HG02973 (cell line): ENCODE measurements around the gene TK1.
A peak's percentile ranks its signal among the peaks of the same experiment; 100 is the strongest.

Source experiments
- ATAC-seq: cut with Tn5 transposase; IDR thresholded peaks from one replicate; pipeline ENCODE4 v1.9.1; 2021; ENCODE audit warnings: moderate library complexity; ENCODE audit not compliant: unreplicated experiment

The TK1 gene

DNA sequence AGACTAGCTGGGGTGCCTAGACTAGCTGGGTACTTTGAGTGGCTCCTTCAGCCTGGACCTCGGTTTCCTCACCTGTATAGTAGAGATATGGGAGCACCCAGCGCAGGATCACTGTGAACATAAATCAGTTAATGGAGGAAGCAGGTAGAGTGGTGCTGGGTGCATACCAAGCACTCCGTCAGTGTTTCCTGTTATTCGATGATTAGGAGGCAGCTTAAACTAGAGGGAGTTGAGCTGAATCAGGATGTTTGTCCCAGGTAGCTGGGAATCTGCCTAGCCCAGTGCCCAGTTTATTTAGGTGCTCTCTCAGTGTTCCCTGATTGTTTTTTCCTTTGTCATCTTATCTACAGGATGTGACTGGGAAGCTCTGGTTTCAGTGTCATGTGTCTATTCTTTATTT is 36.2 kb upstream of the TK1 start:
- no peak for ATAC-seq

DNA sequence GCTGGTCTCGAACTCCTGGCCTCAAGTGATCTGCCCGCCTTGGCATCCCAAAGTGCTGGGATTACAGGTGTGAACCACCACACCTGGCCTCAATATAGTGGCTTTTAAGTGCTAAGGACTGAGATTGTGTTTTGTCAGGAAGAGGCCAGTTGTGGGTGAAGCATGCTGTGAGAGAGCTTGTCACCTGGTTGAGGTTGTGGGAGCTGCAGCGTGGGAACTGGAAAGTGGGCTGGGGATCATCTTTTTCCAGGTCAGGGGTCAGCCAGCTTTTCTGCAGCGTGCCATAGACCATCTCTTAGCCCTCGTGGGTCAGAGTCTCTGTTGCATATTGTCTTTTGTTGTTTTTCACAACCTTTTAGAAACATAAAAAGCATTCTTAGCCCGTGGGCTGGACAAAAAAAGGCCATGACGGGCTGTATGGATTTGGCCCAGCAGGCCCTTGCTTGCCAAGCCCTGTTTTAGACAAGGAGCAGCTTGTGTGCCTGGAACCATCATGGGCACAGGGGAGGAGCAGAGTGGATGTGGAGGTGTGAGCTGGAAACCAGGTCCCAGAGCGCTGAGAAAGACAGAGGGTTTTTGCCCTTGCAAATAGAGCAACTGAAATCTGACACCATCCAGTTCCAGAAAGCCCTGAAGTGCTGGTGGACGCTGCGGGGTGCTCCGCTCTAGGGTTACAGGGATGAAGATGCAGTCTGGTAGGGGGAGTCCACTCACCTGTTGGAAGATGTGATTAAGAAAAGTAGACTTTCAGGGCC is 32.7 kb upstream of the TK1 start:
- ATAC-seq, result no peak

DNA sequence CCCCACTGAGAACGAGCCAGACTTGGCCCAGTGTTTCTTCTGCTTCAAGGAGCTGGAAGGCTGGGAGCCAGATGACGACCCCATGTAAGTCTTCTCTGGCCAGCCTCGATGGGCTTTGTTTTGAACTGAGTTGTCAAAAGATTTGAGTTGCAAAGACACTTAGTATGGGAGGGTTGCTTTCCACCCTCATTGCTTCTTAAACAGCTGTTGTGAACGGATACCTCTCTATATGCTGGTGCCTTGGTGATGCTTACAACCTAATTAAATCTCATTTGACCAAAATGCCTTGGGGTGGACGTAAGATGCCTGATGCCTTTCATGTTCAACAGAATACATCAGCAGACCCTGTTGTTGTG is 27.8 kb upstream of the TK1 start:
- ATAC-seq, result no peak

DNA sequence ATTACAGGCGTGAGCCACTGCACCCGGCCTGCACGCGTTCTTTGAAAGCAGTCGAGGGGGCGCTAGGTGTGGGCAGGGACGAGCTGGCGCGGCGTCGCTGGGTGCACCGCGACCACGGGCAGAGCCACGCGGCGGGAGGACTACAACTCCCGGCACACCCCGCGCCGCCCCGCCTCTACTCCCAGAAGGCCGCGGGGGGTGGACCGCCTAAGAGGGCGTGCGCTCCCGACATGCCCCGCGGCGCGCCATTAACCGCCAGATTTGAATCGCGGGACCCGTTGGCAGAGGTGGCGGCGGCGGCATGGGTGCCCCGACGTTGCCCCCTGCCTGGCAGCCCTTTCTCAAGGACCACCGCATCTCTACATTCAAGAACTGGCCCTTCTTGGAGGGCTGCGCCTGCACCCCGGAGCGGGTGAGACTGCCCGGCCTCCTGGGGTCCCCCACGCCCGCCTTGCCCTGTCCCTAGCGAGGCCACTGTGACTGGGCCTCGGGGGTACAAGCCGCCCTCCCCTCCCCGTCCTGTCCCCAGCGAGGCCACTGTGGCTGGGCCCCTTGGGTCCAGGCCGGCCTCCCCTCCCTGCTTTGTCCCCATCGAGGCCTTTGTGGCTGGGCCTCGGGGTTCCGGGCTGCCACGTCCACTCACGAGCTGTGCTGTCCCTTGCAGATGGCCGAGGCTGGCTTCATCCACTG is 27.3 kb upstream of the TK1 start, which contains the start of gene BIRC5:
Gene BIRC5, plus strand, starts transcription at position 238 of the 690 bp plus-strand sequence. Its CDS starts 64 bp downstream, at position 302.
- peak; percentile 87 for ATAC-seq

DNA sequence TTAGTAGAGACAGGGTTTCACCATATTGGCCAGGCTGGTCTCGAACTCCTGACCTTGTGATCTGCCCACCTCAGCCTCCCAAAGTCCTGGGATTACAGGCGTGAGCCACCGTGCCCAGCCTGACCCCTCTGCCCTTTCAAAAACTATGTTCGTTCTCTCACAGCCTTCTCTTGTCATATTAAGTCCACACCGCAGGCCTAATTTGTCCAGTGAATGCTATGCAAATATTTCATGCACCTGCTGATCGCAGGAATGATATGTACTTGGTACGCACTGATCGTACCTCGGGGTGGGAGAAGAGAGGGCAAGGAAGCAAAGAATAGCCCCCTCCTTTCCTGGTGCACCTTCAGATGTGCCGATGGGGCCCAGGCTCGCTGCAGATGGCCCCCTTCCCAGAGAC is 24.2 kb upstream of the TK1 start:
- ATAC-seq, result no peak

DNA sequence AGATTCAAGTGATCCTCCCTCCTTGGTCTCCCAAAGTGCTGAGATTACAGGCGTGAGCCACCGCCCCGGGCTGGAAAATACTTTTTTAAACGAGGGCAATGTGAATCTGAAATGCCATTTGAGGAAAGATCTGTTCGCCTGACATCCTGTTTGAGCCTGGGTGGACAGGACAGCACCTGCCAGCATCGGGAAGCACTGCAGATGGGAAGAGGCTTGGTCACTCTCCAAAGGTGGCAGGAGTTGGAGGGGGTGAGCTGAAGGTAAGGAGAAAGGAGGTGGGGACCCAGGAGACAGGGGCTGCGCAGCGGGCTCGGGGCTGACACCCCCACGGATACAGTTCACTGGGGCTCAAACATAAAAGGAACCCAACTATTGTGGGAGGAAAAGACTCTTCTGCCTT is 23.3 kb upstream of the TK1 start:
- ATAC-seq, result no peak

DNA sequence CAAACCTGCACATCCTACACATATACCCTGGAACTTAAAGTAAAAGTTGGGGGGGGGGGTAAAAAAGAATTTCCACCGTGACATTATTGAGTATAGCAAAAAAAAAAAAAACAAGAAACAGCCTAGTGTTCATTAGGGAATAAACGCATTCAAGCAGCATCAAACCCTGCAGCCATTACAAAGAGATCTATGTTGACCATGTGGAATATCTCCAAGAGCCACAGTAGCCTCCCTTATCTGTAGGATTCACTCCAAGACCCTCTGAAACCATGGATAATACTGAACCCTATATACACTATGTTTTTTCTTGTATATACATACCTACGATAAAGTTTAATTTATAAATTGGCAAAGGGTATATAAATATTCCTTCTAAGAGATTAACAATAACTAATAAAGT is 21.6 kb upstream of the TK1 start:
- ATAC-seq, result no peak

DNA sequence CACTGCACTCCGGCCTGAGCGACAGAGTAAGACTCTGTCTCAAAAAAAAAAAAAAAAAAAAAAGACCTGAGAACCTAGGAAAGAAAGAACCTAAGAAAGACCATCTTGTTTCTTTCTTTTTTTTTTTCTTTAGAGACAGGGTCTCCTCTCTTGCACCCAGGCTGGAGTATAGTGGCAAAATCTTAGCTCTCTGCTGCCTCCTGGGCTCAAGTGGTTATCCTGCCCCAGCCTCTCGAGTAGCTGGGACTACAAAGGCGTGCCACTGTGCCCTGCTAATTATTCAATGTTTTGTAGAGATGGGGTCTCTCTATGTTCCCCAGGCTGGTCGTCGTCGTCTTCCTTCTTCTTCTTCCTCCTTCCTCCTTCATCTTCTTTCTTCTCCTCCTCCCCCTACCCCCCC is 19.4 kb upstream of the TK1 start:
- ATAC-seq, result no peak

DNA sequence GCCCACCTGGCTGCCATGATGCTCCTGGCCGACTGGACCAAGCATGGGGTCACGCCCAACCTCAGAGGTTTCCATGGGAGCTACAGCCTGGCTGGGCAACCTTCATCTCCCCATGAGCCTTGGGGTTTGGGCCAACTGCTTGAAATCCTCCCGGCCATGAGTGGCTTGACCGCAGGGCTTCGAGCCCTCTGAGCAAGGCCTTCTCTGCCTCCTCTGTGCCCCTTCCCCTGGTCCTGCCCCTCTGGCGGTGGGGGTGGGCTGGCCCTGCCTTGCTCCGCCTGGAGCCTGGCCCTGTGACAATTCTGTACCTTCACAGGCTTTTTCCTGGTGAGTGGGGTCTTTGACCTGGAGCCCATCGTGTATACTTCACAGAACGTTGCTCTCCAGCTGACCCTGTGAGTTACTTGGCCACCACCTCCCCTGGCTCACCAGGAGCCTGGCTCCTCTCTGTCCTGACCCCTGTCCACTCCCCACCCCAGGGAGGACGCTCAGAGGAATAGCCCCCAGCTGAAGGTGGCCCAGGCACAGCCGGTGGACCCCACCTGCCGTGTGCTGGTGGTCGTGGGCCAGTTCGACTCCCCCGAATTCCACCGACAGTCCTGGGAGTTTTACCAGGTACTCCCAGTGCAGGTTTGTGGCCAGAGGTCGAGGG is 18.4 kb upstream of the TK1 start:
- ATAC-seq, result no peak

DNA sequence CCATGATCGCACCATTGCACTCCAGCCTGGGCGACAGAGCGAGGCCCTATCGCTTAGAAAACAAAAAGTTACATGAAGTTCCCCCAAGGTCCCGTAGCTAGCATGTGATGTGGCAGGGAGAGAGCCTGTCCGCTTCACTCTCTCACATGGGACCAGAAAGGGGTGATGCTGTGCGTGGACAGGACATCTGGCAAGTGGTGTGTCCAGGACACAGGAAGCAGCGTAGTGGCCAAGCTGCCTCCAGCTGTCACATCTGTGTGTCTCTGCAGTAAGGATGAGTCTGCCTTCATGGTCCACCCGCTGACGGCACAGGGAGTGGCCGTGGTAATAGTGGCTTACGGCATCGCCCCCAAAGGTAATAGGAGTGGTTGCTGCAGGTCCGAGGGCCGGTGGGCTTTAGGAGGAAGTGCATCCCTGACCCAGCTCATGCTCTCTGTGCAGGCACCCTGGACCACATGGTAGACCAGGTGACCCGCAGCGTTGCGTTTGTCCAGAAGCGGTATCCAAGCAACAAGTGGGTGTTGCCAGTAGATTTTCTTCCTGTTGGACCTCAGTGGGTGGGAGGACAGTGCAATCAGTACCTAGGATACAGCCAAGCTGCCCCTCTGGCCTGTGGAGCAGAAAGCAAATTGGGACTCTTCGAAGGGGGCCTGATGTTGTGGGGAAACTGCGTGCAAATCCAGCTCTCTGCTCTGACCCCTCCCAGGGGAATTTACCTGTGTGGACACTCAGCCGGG is 17.7 kb upstream of the TK1 start:
- ATAC-seq, result no peak

DNA sequence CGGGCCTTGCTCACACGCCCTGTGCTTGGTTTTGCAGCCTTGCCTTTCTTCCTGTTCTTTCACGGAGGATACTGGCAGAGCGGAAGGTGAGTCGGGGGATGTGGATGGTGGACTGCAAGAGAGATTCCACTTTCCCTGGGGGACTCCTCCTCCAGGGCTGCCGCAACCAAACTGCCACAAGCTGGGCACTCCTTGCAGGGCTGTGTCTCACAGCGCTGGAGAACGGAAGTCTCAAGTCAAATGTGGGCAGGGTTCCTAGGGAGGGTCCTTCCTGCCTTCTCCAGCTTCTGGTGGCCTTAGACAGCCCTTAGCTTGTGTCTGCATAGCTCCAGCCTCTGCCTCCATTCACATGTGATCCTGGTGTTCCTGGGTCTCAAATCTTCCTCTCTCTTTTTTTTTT is 15.8 kb upstream of the TK1 start:
- ATAC-seq, result no peak

DNA sequence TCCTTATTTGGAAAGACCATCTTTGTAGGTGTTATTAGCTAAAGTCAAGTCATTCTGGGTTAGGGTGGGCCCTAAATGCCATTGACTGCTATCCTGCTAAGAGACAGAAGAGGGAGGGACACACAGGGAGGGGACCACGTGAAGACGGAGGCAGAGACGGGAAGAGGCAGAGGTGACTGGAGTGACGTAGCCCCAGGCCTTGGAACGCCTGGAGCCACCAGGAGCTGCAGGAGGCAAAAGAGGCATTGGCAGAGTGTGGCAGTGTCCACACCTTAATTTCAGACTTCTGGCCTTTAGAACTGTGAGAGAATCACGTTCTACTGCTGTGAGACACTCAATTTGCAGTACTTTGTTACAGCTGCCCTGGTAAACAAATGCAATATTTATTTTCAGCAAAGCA is 13.6 kb upstream of the TK1 start:
- ATAC-seq, result no peak

DNA sequence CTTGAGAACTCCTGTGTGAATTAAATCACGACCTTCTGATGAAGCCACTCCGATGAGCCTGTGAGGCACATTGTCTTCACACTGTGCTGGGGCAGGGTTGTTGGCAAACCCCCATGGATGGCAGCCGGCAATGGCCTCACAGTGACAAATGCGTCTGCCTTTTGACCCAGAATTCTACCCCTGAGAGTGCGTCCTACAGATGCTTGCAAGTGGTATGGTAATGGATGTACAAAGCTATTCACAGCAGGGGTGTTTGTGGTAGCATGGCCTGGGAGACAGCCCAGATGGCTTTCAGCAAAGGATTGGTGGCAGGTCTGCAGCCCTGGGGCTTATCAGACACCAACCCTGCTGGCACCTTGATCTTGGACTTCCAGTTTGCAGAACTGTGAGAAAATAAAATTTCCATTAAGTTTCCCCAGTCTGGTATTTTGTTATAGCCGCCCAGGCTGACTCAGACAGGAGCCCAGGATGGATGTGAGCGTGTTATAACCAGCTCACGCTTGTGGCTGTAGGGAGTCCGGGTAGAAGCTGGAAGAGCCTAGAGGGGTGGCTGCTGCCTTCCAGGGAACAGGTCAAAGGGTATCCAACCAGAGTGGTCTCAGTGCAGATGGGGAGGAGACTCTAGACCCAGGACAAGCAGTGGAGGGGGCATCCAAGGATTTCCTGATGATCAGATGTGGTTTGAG is 10.4 kb upstream of the TK1 start:
- ATAC-seq, result no peak

DNA sequence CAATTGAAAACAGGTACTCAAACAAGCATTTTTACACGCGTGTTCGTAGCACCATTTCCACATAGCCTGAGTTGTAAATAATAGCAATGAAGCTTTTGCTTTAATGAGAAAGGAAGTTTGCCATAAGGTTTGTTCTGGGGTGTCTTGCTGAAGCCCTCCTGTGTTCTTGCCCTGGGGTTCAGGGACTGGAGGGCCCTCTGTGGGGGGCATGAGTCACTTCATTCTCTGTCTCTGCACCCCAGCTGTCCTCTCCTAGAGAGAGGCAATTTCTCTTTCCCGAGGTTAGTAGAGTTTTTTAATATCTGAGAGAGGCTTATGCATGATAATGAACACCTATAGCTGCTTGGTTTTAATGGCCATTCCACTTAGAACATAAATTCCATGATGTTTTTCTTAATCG is 9.9 kb upstream of the TK1 start:
- no peak for ATAC-seq

DNA sequence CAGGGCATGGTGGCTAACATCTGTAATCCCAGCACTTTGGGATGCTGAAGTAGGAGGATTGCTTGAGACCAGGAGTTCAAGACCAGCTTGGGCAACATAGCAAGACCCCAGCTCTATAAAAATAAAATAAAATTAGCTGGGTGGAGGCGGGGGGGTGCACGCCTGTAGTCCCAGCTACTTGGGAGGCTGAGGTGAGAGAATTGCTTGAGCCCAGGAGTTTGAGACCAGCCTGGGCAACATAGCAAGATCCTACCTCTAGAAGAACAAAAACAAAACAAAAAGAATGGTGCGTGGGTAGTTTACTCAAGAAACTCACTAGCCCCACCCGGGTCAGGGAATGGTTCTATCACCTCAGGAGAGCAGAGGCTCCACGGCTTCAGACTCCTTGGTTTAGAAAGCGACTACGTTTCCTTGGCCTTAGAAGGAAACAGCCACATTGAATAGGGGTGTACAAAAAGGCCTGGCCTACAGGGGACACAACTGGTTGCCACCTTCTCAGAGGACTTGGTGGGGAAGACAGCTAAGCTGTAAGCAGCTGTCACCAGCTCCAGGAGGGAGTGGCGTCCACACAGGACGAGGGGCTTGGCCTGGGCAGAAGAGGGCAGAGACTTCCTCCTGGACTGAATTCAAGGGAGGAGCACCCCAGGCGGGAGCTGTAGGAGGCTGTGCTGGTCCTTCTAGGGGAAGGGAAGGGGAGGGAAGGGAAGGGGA is 716 bp downstream of the TK1 start:
- no peak for ATAC-seq

DNA sequence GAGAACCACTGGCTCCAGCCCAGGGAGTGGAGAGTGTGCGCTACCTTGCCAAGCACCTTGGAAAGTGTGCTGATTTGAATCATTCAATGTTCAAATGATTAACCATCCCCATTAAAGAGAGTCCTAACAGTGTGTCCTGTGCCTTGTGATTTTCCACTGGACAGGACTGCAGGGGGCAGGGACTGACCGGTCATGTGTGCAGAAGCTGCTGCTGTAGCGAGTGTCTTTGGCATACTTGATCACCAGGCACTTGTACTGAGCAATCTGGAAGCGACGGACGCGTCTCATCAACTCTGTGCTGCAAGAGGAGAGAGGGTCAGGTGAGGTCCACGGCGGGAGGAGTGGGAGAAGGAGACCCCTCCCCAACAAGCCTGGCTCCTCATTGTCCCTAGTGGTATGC is 2.0 kb downstream of the TK1 start:
- ATAC-seq, result no peak

DNA sequence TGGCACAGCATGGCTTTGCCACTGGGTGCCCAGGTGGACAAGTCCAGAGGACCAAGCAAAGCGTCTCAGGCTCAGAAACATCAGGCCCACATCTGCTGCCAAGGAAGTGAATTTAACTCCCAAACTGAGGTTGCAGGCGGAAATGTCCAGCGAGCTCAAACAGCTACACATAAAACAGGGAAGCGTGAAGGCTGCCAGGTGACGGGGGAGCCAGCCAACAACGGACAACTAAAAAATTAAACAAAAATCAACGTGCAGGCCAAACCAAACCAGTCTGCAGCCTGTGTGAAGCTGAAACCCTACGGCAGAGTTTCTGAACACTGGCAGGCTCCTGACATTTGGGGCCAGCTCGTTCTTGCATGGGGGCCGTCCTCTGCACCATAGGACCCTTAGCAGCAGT is 2.5 kb downstream of the TK1 start:
- no peak for ATAC-seq

DNA sequence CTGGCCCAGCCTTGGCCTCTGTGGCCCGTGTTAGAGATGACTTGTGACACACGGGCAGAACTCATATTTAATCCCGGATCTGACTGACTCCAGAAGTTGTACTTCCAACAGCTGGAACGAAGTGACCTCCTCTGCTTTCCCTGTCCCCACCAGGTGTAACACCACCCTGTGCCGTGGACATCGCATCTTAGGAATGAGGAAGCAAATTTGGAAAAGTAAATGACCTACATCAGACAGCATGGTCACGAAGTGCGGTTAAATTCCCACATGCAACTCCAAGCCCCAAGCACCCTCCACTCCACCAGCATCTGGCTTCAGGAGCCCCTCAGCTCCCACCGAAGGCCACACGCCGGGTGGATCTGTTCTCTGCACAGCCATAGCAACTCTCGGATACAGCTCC is 2.9 kb downstream of the TK1 start:
- ATAC-seq, result no peak

DNA sequence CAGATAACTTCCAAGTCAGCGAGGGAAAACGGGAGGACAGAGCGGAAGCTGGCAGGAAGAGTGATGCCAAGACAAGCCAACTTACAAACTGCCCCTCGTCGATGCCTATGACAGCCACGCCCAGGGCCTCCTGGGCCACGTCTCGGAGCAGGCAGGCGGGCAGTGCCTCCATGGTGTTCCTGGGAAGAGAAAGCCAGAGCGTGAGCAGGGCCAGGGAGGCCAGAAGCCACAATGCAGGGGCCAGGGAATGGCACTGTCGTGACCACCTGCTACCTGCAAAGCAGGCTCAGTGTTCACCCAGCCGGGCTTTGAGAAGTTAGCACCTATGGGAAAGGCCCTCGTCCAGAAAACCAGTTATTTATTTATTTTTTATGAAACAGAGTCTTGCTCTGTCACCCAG is 4.3 kb downstream of the TK1 start:
- no peak for ATAC-seq

DNA sequence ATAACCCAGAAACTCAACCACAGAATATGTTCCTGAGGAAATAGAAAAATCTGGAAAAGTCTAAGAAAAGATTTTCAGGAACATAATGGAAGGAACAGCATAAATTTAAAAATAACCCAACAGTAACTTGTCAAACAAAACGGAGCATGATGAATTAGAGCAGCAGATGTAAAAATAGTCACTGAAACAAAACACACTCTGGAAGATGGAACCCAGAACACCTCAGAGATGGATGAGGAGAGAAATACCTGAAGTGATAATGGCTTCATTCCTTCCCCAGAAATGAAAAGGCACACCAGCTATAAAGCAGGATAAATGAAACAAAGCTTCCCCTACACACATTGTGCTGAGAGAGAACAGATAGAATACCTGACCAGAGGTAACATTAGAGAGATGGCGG is 6.3 kb downstream of the TK1 start:
- ATAC-seq, result no peak
